Ovary (tissue), 3 donors: ENCODE data around the gene PARD3.

Experiments
- CTCF ChIP-seq, 3 donors: fragments of 450-650 bp in 2 of 3; fragments of 200-600 bp in 1 of 3; IDR thresholded peaks; one replicate each; pipeline versions ENCODE4 v1.5.1 to v1.8.0; 2016 to 2022; ENCODE audit warnings: antibody characterized with exemption in 3 of 3, mild to moderate bottlenecking in 1 of 3
- EP300 ChIP-seq: sonication (generic); formaldehyde crosslinking; IDR thresholded peaks from one replicate; pipeline ENCODE4 v1.6.1; 2017; ENCODE audit warnings: antibody characterized with exemption
- POLR2A ChIP-seq: fragments of 450-650 bp; IDR thresholded peaks from one replicate; pipeline ENCODE4 v1.6.1; 2017; ENCODE audit warnings: antibody characterized with exemption, mild to moderate bottlenecking, moderate library complexity
- donor health status: DM: no; HTN: no; CAD: no.

DNA sequence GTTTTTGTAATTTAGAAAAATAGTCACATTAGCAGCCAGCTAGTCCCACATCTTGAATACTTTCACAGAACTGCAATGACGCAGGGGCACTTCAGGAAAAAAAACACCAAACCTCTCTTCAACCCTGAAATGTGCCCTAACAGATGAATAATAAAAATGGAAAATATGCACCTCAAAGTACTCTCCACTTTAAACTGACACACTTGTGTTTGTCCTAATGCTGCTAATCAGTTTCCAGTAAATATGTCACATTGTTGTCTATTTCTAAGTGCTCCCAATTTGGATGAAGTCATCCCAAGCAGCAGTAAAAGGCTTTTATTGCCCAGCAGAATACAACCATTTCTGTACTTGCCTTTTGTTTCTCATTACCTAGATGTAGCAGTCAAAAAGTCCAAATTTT is 86.7 kb downstream of the PARD3 start:
- TF ChIP-seq EP300 (no peak), POLR2A (no peak), CTCF (IDR thresholded peaks at IDR 0.05) (no peak)
